HFFc6 (cell line): ENCODE results near the gene RAB28. TPM values are rescaled to one million over a fixed set of nuclear protein-coding genes. Genes with fewer than 3 reads are reported as not detected.

Experiments used
- DNase-seq: peaks from one replicate; pipeline ENCODE4 v3.0.0-alpha.2; 2018
- H3K27ac Mint-ChIP-seq: 2 replicates; pipeline ENCODE4 v1.8.0; 2020; ENCODE audit warnings: mild to moderate bottlenecking, mixed read lengths
- H3K27me3 Mint-ChIP-seq: 2 replicates; pipeline ENCODE4 v1.8.0; 2021; ENCODE audit warnings: mild to moderate bottlenecking, moderate library complexity, mixed read lengths; ENCODE audit not compliant: insufficient read depth
- H3K36me3 Mint-ChIP-seq: 2 replicates; pipeline ENCODE4 v1.8.0; 2021; ENCODE audit warnings: low read depth, mixed read lengths
- H3K4me1 Mint-ChIP-seq: 2 replicates; pipeline ENCODE4 v1.8.0; 2020; ENCODE audit warnings: low read depth, mixed read lengths
- H3K4me3 Mint-ChIP-seq: 2 replicates; pipeline ENCODE4 v1.8.0; 2020; ENCODE audit warnings: mild to moderate bottlenecking, moderate library complexity, mixed read lengths
- H3K9me3 Mint-ChIP-seq: 2 replicates; pipeline ENCODE4 v1.8.0; 2020; ENCODE audit warnings: mild to moderate bottlenecking, mixed read lengths
- CTCF ChIP-seq: fragments of 200-600 bp; sonication (generic); IDR thresholded peaks from 2 replicates; pipeline ENCODE4 v1.5.0; 2021; ENCODE audit warnings: antibody characterized with exemption, mild to moderate bottlenecking
- total RNA-seq, 6 experiments: library from RNA; stranded (reverse); fragmentation: NEBNext Ultra II Directional; extraction: Animal tissue kit (Norgen Biotek cat#: 25700); gene quantifications; 2 replicates in 1 of 6; 3 replicates in 5 of 6; pipeline ENCODE4 v1.2.3, GENCODE V29; 2021

RAB28 gene
- total RNA-seq, 6 experiments from 2014 or later, result 11.4 to 13.1 (median 12.4) TPM

GRCh38 chr4:13527981-13528820 is 44.1 kb upstream of the RAB28 start:
- Mint-ChIP-seq H3K27ac (no peak overlapping the region), H3K9me3 (peaks cover 13% of the 10 kb centered on the region; the same call in 1 of the 2 replicates), H3K36me3 (no peaks in the 10 kb centered on the region), H3K4me1 (peaks cover 22% of the 10 kb centered on the region; the same call in 1 of the 2 replicates), H3K27me3 (peaks cover 83% of the 10 kb centered on the region), H3K4me3 (no peak overlapping the region)
- DNase-seq, result no peak
- TF ChIP-seq CTCF, result no peak

- Mint-ChIP-seq H3K36me3 (no peaks in the 10 kb centered on the region), H3K9me3 (peaks cover 17% of the 10 kb centered on the region; the same call in 1 of the 2 replicates), H3K4me3 (no peak overlapping the region), H3K27ac (no peak overlapping the region), H3K4me1 (peaks cover 22% of the 10 kb centered on the region; the same call in 1 of the 2 replicates), H3K27me3 (peaks cover 82% of the 10 kb centered on the region)
- no peak for DNase-seq
- TF ChIP-seq CTCF, result no peak
These were observed 43.2 kb upstream of the RAB28 start for GRCh38 chr4:13527192-13527980.

- DNase-seq, result no peak
- H3K4me3 Mint-ChIP-seq, result no peak overlapping the region
- peaks cover 22% of the 10 kb centered on the region; the same call in 1 of the 2 replicates for H3K4me1 Mint-ChIP-seq
- peaks cover 17% of the 10 kb centered on the region; the same call in 1 of the 2 replicates for H3K9me3 Mint-ChIP-seq
- no peak for TF ChIP-seq CTCF
- H3K36me3 Mint-ChIP-seq, result no peaks in the 10 kb centered on the region
- no peak overlapping the region for H3K27ac Mint-ChIP-seq
- H3K27me3 Mint-ChIP-seq, result peaks cover 85% of the 10 kb centered on the region
These were observed 42.5 kb upstream of the RAB28 start for GRCh38 chr4:13526658-13527057.

DNA sequence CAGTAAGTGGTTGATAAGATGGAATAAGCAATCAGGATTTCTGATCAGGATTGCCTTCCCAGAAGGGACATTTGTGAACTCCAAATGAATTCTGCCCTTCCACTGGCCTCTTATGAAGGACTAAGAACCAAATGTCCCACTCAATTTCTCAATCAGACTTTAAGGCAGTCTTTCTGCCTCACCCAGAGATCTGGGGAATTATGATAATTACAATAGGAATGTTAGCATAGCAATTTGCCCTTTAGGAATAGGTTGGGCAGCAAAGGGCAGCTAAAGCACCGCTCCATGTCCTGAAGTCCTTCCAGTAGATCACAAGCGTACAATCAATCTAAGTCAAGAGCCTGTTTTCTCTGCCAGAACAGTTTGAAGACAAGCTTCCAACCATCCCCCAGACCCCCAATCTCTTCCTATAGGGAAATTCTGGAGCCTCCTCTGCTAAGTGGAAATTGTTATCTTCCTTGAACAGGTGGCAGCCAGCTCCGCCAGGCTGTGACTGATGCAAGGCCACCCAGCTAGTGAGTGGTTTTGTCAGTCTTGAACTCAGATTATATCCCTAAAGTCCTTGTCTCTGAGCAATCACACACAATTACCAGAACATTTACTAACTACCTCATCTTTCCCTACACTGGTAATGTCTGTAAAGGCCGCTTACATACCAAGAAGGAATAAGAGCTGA is 41.6 kb upstream of the RAB28 start:
- Mint-ChIP-seq H3K4me3 (no peak overlapping the region), H3K27ac (no peak overlapping the region), H3K9me3 (peaks cover 17% of the 10 kb centered on the region; the same call in 1 of the 2 replicates), H3K27me3 (peaks cover 77% of the 10 kb centered on the region), H3K4me1 (peaks cover 22% of the 10 kb centered on the region; the same call in 1 of the 2 replicates), H3K36me3 (no peaks in the 10 kb centered on the region)
- no peak for DNase-seq
- no peak for TF ChIP-seq CTCF
